NB4 (cell line): ENCODE results near the gene EDEM1.
A peak's percentile ranks its signal among the peaks of the same experiment; 100 is the strongest.

ENCODE experiments used
- DNase-seq: peaks from one replicate; pipeline ENCODE4 v3.0.0; 2010; ENCODE audit warnings: low read depth
- H3K4me3 ChIP-seq: one replicate; pipeline ENCODE4 v1.5.1; 2011; ENCODE audit warnings: mild to moderate bottlenecking, low read depth, low read length, moderate library complexity
- MYC ChIP-seq: IDR thresholded peaks from 2 replicates; pipeline ENCODE4 v1.6.1; 2011; ENCODE audit warnings: low read depth, low read length
- POLR2A ChIP-seq: IDR thresholded peaks from 2 replicates; pipeline ENCODE4 v1.6.1; 2011; ENCODE audit warnings: mild to moderate bottlenecking; ENCODE audit not compliant: insufficient read length; ENCODE audit errors: extremely low read depth
- TF ChIP-seq, protein P1 (sequence below): IDR thresholded peaks from 2 replicates; pipeline ENCODE4 v1.6.1; 2011; ENCODE audit warnings: low read depth, low read length
- TF ChIP-seq, protein P2 (sequence below): IDR thresholded peaks from one replicate; pipeline ENCODE4 v1.5.1; 2012; ENCODE audit warnings: low read depth, low read length

EDEM1 gene

DNA sequence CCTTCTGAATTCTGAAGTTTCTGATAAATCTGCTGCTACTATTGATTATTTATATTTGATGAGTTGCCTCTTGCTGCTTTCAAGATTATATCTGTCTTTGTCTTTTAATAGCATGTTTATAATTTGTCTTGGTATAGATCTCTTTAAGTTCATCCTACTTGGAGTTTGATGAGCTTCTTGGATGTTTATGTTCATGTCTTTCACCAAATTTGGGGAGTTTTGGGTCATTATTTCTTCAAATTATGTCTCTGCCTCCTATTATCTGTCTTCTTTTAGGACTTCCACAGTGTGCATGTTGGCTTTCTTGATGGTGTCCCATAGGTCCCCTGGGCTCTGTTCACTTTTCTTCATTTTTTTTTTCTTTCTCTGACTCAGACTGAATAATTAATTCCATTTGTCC is 32.3 kb upstream of the EDEM1 start:
- TF ChIP-seq POLR2A: no peak
- no peak for TF ChIP-seq MYC
- TF ChIP-seq, protein P1, sequence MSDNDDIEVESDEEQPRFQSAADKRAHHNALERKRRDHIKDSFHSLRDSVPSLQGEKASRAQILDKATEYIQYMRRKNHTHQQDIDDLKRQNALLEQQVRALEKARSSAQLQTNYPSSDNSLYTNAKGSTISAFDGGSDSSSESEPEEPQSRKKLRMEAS: no peak
- TF ChIP-seq, protein P2, sequence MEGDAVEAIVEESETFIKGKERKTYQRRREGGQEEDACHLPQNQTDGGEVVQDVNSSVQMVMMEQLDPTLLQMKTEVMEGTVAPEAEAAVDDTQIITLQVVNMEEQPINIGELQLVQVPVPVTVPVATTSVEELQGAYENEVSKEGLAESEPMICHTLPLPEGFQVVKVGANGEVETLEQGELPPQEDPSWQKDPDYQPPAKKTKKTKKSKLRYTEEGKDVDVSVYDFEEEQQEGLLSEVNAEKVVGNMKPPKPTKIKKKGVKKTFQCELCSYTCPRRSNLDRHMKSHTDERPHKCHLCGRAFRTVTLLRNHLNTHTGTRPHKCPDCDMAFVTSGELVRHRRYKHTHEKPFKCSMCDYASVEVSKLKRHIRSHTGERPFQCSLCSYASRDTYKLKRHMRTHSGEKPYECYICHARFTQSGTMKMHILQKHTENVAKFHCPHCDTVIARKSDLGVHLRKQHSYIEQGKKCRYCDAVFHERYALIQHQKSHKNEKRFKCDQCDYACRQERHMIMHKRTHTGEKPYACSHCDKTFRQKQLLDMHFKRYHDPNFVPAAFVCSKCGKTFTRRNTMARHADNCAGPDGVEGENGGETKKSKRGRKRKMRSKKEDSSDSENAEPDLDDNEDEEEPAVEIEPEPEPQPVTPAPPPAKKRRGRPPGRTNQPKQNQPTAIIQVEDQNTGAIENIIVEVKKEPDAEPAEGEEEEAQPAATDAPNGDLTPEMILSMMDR: no peak
- H3K4me3 ChIP-seq: no peak overlapping the region
- no peak for DNase-seq

DNA sequence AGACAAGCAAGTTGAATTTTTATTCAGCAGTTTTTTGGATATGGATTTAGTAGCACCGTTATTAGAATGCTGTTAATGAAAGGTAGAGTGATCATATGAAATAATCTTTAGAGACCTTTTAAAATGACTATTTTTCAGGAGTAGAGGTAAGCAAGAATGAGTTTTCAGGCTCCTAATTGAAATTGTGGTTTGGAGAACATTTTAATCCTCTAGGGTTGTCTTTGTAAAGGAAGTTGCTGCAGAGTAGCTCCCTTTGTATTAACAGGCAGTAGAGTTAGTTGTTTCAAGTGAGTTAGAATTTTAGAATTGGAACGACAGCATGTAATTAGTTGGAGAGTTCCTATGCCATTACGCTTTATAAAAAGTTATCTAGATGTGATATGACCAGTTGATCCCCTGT is 27.2 kb upstream of the EDEM1 start:
- DNase-seq: peak; percentile 24
- no peak overlapping the region for H3K4me3 ChIP-seq
- TF ChIP-seq, protein P2: no peak
- TF ChIP-seq MYC (no peak), POLR2A (no peak)
- TF ChIP-seq, protein P1: no peak

DNA sequence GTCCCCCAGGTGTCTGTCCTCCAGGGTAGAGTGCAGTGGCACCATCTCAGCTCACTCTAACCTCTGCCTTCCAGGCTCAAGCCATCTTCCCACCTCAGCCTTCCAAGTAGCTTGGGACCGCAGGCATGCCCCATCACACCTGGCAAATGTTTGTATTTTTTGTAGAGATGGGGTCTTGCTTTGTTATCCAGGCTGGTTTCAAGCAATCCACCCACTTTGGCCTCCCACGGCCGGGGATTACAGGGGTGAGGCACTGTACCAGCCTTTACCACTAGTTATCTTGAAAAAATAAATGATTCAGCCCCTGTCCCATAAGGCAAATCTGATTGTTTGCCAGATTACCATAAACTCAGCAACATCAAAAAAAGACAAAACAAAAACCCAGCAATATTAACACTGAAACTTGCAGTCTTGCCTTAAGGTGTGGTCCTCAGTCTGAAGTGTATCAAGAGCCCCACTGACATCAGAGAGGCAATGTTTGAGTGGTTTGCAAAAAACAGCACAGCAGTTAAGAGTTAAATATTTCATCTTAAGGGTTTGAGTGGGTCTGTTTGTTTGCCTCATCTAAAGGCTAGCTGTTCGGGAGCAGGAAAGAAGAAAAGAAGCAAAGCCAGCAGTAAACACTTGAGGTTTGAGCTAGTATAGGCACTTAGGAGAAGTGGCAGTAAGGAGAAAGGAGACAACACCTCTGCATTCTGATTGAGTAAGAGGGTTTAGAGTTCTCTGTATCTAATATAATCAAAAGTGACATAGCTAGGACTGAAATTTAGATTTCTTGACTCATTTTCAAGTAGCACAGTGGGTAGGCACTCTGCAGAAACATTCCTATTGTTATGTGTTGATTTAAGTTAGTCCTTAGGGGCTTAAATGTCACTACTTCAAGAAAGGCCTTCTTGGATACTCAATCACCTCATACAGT is 26.3 kb upstream of the EDEM1 start:
- DNase-seq: no peak
- no peak overlapping the region for H3K4me3 ChIP-seq
- no peak for TF ChIP-seq MYC

GRCh38 chr3:5162102-5162501 is 25.4 kb upstream of the EDEM1 start:
- TF ChIP-seq, protein P2: no peak
- TF ChIP-seq MYC: no peak
- TF ChIP-seq, protein P1: no peak
- no peak for DNase-seq
- H3K4me3 ChIP-seq: no peak overlapping the region

DNA sequence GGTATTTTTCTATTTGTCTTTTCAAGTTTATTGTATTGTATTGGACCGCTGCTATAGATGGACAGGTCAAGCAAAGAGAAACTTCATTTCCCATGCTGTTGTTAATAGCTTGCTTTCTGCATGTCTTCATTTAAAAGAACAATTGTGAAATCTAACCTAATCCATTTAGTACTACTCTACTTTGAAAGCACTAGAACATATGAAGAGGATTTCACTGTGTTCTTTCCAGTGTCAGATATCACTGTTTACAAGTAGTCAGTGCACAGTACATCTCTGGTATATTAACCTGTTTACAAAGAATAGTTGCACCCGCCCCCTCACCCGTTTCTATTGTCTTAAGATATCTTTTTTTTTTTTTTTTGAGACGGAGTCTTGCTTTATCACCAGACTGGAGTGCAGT is 21.8 kb upstream of the EDEM1 start:
- no peak for DNase-seq
- no peak overlapping the region for H3K4me3 ChIP-seq
- TF ChIP-seq MYC (no peak), POLR2A (no peak)
- TF ChIP-seq, protein P1: no peak
- TF ChIP-seq, protein P2: no peak

DNA sequence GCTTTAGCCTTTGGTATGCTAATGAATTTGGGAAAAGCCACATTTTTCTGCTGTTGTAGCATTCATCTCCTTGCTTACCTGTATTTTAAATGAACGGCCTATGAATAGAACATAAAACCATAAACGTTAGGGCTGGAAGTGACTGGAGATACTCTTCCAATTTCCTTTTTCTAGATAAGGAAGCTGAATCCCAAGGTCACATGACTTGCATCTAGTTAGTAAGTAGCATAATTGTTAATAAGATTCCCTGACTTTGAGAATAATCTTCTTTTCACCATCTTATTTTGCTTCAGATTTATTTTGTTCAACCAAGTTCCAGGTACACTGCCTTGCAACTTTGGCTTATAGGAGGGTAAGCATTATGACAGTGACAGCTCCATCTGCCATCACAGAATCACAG is 20.7 kb upstream of the EDEM1 start:
- TF ChIP-seq, protein P2: no peak
- TF ChIP-seq, protein P1: no peak
- TF ChIP-seq POLR2A (no peak), MYC (no peak)
- no peak overlapping the region for H3K4me3 ChIP-seq
- no peak for DNase-seq
